ENCODE results near the gene GRIK3.
A peak's percentile ranks its signal among the peaks of the same experiment; 100 is the strongest.

Gene GRIK3

DNA sequence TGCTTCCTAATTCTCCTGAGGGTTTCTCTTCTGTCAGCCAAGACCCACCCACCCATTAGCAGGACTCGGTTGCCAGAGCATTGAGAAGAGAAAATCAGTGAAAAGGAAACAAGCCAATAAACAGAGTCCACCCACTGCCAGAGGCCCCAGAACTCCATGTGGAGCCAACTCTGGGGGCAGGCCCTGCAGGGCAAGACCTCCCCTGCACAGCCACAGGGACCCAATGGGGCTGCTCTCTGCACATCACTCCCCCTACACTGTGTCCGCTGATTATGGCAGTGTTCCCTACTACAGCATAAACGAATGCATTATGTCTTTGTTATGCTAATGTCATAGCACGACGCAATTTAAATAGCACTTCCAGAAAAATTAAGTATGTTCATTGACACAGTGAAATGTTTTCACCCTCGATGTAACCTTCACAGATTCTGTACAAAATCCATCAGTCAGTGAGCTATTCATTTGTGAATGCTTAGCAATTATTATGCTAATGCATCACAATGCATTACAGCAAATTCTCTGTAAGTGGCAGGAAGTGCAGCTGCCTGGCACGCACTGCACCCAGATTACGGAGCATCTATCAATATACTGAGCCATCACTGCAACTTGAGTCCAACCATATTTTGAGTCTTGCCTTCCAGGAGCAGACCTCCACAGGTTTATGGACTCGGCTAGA is 56.4 kb downstream of the GRIK3 start:
- DNase-seq (ENCODE audit: low read depth) = no peak

DNA sequence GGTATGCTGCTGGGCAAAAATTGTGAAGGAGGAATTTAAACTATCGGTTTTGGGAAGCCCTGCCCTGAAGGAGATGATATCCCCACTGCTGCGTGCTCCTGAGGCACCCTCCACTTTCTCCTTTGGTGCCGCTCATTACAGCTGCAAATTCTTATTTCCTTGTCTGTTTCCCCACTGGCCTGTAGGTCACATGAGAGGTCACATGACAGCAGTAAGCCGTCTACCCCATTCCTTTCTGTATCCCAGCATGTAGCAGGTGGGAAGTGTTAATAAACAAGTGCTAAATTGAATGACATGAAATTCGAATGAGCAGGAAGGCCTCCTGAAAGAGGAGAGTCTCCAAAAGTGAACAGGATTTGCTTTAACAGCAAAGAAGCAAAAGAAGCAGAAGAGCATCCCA is 58.7 kb downstream of the GRIK3 start:
- no peak for DNase-seq (ENCODE audit: low read depth)

- DNase-seq (ENCODE audit: low read depth) = no peak
Measured at GRCh38 chr1:36973056-36973455, 61.3 kb downstream of the GRIK3 start.

GRCh38 chr1:36971852-36972618 is 62.3 kb downstream of the GRIK3 start:
- no peak for DNase-seq (ENCODE audit: low read depth)

GRCh38 chr1:36968730-36969129 is 65.6 kb downstream of the GRIK3 start:
- DNase-seq (ENCODE audit: low read depth) = no peak

DNA sequence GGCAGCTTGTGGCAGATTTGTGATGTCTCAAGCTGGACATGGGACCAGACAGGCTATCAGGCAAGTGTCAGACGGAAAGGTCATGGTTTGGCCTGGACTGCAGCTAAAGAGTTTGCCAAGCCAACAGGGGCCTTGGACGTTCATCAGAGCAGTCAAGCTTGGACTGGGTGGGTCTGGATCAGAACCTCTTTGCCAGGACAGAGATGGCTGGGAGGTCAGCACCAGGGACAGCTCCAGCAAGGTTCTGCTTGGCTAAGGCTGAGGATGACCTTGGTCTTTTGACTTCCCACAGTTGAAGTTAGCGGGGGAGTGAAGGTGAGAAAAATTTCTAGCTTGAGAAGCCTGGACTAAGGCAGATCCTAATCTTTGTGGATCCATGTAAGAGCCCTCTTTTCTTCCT is 68.1 kb downstream of the GRIK3 start:
- peak; percentile 3 for DNase-seq (ENCODE audit: low read depth)

DNA sequence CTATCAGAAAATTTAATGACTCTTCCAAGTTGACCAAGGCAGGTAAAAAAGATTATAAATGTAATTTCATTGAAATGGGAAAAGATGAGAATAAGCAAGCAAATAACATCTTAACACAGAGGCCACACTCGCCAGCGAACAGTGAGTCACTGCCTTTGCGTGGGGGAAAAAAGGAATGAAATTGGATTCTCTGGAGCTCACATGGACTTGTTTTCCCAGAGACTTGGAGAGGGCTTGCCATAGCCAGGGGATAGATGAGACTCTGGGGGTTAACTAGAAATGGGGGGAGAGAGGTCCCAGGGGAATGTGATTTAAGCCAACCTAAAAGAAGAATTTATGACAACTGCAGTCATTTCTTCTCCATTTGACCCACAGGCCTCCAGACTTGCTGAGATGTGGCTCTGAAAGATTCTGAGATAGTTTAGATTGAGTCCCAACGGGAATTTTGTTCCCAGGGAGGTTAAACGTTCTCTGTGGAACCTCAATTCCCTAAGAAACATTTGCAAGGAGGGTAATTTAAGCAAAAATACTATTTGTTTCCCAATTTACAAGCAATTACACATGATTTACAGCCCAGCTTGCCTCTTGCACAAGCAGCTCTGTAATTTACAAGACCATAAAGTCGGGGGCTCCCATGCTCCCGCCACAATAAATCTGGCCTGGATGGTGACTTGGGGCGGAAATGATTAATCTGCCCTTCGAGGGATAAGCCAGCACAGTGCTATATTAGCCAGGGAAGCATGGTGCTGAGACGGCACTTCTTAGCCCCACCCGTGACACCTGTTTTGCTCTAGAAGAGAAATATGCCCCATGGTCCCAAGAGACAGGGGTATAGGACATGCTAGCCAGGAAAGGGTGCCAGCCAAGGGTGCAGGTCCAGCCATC is 68.8 kb downstream of the GRIK3 start:
- no peak for DNase-seq (ENCODE audit: low read depth)

GRCh38 chr1:36964830-36965229 is 69.5 kb downstream of the GRIK3 start:
- DNase-seq (ENCODE audit: low read depth) = no peak

- no peak for DNase-seq (ENCODE audit: low read depth)
Measured at GRCh38 chr1:36963006-36963405, 71.3 kb downstream of the GRIK3 start.

GRCh38 chr1:36961062-36961615 is 73.2 kb downstream of the GRIK3 start:
- DNase-seq (ENCODE audit: low read depth) = no peak

- no peak for DNase-seq (ENCODE audit: low read depth)
Measured at GRCh38 chr1:36956570-36956969, 77.7 kb downstream of the GRIK3 start.

- no peak for DNase-seq (ENCODE audit: low read depth)
Measured at GRCh38 chr1:36955016-36955415, 79.3 kb downstream of the GRIK3 start.

GRCh38 chr1:36953061-36953460 is 81.3 kb downstream of the GRIK3 start:
- DNase-seq (ENCODE audit: low read depth) = no peak

- DNase-seq (ENCODE audit: low read depth) = no peak
Measured at GRCh38 chr1:36951761-36952160, 82.6 kb downstream of the GRIK3 start.

GRCh38 chr1:36951292-36951750 is 83.0 kb downstream of the GRIK3 start:
- no peak for DNase-seq (ENCODE audit: low read depth)

DNA sequence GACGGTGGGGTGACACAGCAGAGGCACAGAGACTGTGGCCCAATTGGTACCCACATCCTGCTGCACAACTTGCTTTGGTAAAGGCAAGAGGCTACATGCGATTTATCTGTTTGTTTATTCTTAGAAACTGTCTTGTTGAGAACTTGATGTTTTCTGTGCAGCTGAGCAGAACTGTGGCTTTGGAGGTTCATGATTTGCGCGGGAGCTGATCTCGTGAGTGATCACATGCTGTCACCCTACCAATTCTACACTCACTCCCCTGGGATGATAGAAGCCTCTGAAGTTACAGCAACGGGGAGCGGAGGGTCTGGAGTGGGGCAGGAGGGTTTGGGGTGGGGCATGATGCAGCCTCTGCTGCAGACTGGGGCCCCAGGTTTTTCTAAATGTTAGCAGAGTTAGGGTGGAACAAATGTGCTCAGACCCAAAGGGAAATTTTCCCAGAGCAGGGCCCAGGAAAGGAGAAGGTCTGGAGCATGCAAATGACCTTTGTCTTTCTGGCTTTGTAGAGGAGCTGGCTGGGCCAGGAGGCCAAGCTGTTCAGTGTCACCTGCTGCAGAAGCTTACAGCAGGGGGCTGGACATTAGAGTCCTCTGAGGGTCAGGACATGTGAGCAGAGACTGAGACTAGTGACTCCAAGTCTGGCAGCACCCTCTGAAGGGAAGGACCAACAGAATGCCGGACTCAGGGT is 83.6 kb downstream of the GRIK3 start:
- no peak for DNase-seq (ENCODE audit: low read depth)

GRCh38 chr1:36948606-36949005 is 85.7 kb downstream of the GRIK3 start:
- no peak for DNase-seq (ENCODE audit: low read depth)

- no peak for DNase-seq (ENCODE audit: low read depth)
Measured at GRCh38 chr1:36948147-36948546, 86.2 kb downstream of the GRIK3 start.

DNA sequence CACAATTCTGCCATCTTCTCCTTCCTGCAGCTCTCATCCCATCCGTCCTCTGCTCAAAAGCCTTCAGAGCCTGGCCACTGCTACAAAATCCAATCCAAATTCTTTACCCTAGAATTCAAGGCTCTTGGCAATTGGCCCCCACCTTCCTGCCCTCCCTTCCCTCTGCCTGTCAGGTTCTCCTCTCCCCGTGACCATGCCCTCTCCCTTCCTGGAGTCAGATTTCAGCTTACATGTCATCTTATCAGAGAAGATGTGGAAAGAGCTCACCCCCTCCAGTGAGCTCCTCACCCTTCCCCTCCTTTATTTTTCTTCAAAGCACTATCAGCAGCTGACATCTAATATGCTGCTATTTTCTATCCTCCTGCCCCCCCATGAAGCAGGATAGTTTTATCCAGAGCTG is 86.9 kb downstream of the GRIK3 start:
- DNase-seq (ENCODE audit: low read depth) = no peak

DNA sequence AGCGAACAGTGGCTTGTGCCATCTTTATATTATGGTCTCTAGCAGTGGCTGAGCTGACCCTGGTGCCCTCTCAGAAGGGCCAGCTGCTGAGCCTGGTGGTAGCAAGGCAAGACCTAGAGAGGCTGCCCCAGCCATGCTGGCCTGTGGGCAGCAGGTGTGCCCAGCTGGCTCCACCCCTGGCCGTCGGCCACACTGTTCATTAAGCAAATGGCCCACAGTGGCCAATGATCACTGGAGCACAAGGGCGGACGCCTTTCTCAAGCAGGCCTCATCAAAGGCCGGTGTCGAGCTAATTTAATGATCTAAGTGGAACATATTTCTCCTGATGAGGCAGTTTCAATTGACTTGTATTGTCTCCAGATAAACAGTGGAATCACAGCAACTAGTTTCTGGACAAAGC is 89.4 kb downstream of the GRIK3 start:
- no peak for DNase-seq (ENCODE audit: low read depth)

GRCh38 chr1:36942148-36942547 is 92.2 kb downstream of the GRIK3 start:
- no peak for DNase-seq (ENCODE audit: low read depth)
